HG03103 (cell line): ENCODE results near the gene USP47.

Experiments used
- ATAC-seq: cut with Tn5 transposase; IDR thresholded peaks from one replicate; pipeline ENCODE4 v1.9.1; 2021; ENCODE audit warnings: low read depth; ENCODE audit not compliant: unreplicated experiment

Gene USP47

GRCh38 chr11:11993839-11994238 is 152.1 kb downstream of the USP47 start:
- no peak for ATAC-seq

- ATAC-seq = no peak
These were observed 153.8 kb downstream of the USP47 start for GRCh38 chr11:11995601-11996000.

GRCh38 chr11:11996321-11997048 is 154.7 kb downstream of the USP47 start:
- no peak for ATAC-seq

- ATAC-seq = no peak
These were observed 155.2 kb downstream of the USP47 start for GRCh38 chr11:11997049-11997322.

GRCh38 chr11:11998091-11998781 is 156.5 kb downstream of the USP47 start:
- no peak for ATAC-seq

GRCh38 chr11:12001186-12001585 is 159.4 kb downstream of the USP47 start:
- no peak for ATAC-seq

GRCh38 chr11:12003336-12003735 is 161.6 kb downstream of the USP47 start:
- ATAC-seq = no peak

- no peak for ATAC-seq
These were observed 162.0 kb downstream of the USP47 start for GRCh38 chr11:12003815-12004214.

- no peak for ATAC-seq
These were observed 163.3 kb downstream of the USP47 start for GRCh38 chr11:12005061-12005460.

- no peak for ATAC-seq
These were observed 163.7 kb downstream of the USP47 start for GRCh38 chr11:12005476-12005875.

- no peak for ATAC-seq
These were observed 164.9 kb downstream of the USP47 start for GRCh38 chr11:12006552-12007229.

- ATAC-seq = no peak
These were observed 165.4 kb downstream of the USP47 start for GRCh38 chr11:12007230-12007593.

- ATAC-seq = no peak
These were observed 166.3 kb downstream of the USP47 start, which contains the start of gene DKK3 for GRCh38 chr11:12007769-12008737. DKK3 (minus strand) TSS chr11:12008626; CDS start chr11:12008582, 44 bp downstream.
